ENCODE data around the gene CFC1B.
"Not testable (repeated sequence)": the region's sequence is repeated elsewhere in the genome, so short reads cannot be mapped to it uniquely, and the experiment has no call there.

CFC1B gene

GRCh38 chr2:130574230-130574629, 53.2 kb downstream of the CFC1B start:
- not testable (repeated sequence) for H3K27ac ChIP-seq (ENCODE audit: low read depth, low read length); H3K4me1 ChIP-seq (ENCODE audit: insufficient read depth, low read length); H3K9me3 ChIP-seq (ENCODE audit: low read length)

GRCh38 chr2:130576209-130576784, 55.3 kb downstream of the CFC1B start:
- not testable (repeated sequence) for H3K4me1 ChIP-seq (ENCODE audit: insufficient read depth, low read length); H3K4me3 ChIP-seq (ENCODE audit: low read depth in 1 of 2, low read length in 2 of 2); H3K27ac ChIP-seq (ENCODE audit: low read depth, low read length); H3K9me3 ChIP-seq (ENCODE audit: low read length); H3K27me3 ChIP-seq (ENCODE audit: control insufficient read depth in 1 of 2, insufficient read depth in 2 of 2, low read length in 2 of 2); H3K36me3 ChIP-seq (ENCODE audit: insufficient read depth, low read length); H3K9ac ChIP-seq (ENCODE audit: low read length)

More at GRCh38 chr2:130574230-130574629, 53.2 kb downstream of the CFC1B start:
- H3K9ac ChIP-seq (ENCODE audit: low read length); H3K36me3 ChIP-seq (ENCODE audit: insufficient read depth, low read length); H3K4me3 ChIP-seq (ENCODE audit: low read depth in 1 of 2, low read length in 2 of 2); H3K27me3 ChIP-seq (ENCODE audit: control insufficient read depth in 1 of 2, insufficient read depth in 2 of 2, low read length in 2 of 2): not testable (repeated sequence)

DNA sequence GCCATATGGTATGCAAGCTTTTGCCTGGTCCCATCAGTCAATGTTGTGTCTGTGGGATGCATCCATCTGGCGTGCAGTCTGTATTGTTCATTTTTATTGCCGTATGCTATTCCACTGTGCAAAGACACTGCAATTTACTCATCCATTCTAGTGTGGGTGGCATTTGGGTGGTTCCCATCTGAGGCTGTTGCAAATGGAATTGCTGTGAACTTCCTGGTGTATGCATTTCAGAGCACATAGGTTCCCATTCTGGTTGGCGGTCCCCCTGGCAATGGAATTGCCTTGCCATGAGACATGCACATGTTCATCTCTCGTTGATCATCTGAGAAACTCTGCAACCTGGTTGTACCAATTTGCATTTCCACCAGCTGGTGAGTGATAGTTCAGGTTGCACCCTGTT, 56.5 kb downstream of the CFC1B start:
- H3K27ac ChIP-seq (ENCODE audit: low read depth, low read length); H3K4me1 ChIP-seq (ENCODE audit: insufficient read depth, low read length); H3K27me3 ChIP-seq (ENCODE audit: control insufficient read depth in 1 of 2, insufficient read depth in 2 of 2, low read length in 2 of 2); H3K4me3 ChIP-seq (ENCODE audit: low read depth in 1 of 2, low read length in 2 of 2); H3K36me3 ChIP-seq (ENCODE audit: insufficient read depth, low read length); H3K9ac ChIP-seq (ENCODE audit: low read length); H3K9me3 ChIP-seq (ENCODE audit: low read length): not testable (repeated sequence)

All from muscle layer of colon (tissue), 2 donors.